HG02840 (cell line): ENCODE results near the gene BCAN.
"Not testable (repeated sequence)": the region's sequence is repeated elsewhere in the genome, so short reads cannot be mapped to it uniquely, and the experiment has no call there.

ENCODE experiments used
- ATAC-seq: cut with Tn5 transposase; IDR thresholded peaks from one replicate; pipeline ENCODE4 v1.9.1; 2021; ENCODE audit warnings: mild to moderate bottlenecking, moderate library complexity, moderate number of reproducible peaks; ENCODE audit not compliant: unreplicated experiment, low FRiP score

Gene BCAN

GRCh38 chr1:156616463-156616862, 25.5 kb upstream of the BCAN start:
- ATAC-seq = no peak

GRCh38 chr1:156618853-156619581, 22.9 kb upstream of the BCAN start, which contains the start of gene HAPLN2:
HAPLN2 (plus strand) TSS chr1:156619415; CDS start chr1:156623491, 4,076 bp downstream.
- ATAC-seq = no peak

- no peak for ATAC-seq
These were observed 22.3 kb upstream of the BCAN start for GRCh38 chr1:156619582-156619955.

- no peak for ATAC-seq
These were observed 19.2 kb upstream of the BCAN start for GRCh38 chr1:156622581-156623297.

- no peak for ATAC-seq
These were observed 17.7 kb upstream of the BCAN start for GRCh38 chr1:156623946-156624813.

GRCh38 chr1:156624814-156625435, 17.0 kb upstream of the BCAN start:
- ATAC-seq = no peak

GRCh38 chr1:156625436-156626078, 16.4 kb upstream of the BCAN start:
- no peak for ATAC-seq

- no peak for ATAC-seq
These were observed 15.9 kb upstream of the BCAN start for GRCh38 chr1:156626079-156626438.

- no peak for ATAC-seq
These were observed 14.5 kb upstream of the BCAN start for GRCh38 chr1:156627313-156627880.

- no peak for ATAC-seq
These were observed 12.0 kb upstream of the BCAN start for GRCh38 chr1:156629823-156630449.

- not testable (repeated sequence) for ATAC-seq
These were observed 10.8 kb upstream of the BCAN start for GRCh38 chr1:156631152-156631551.

- no peak for ATAC-seq
These were observed 9.6 kb upstream of the BCAN start for GRCh38 chr1:156632355-156632754.

GRCh38 chr1:156638189-156638985, 3.5 kb upstream of the BCAN start:
- no peak for ATAC-seq

- ATAC-seq = no peak
These were observed 2.3 kb upstream of the BCAN start for GRCh38 chr1:156639601-156640101.

- no peak for ATAC-seq
These were observed 843 bp upstream of the BCAN start for GRCh38 chr1:156640842-156641706.

GRCh38 chr1:156642265-156643048, 540 bp downstream of the BCAN start:
- ATAC-seq = no peak
